GM19455 (cell line): Measurements from ENCODE around the gene TCEANC2.
"Not testable (repeated sequence)": the region's sequence is repeated elsewhere in the genome, so short reads cannot be mapped to it uniquely, and the experiment has no call there.

Experiments
- ATAC-seq: cut with Tn5 transposase; IDR thresholded peaks from one replicate; pipeline ENCODE4 v1.9.1; 2021; ENCODE audit not compliant: unreplicated experiment

TCEANC2 gene

DNA sequence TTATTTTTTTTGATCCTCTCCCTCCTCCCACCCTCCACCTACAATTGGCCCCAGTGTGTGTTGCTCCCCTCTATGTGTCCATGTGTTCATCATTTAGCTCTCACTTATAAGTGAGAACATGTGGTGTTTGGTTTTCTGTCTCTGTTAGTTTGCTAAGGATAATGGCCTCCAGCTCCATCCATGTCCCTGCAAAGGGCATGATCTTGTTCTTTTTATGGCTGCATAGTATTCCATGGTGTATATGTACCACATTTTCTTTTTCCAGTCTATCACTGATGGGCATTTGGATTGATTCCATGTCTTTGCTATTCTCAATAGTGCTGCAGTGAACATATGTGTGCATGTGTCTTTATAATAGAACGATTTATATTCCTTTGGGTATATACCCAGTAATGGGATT, 28.6 kb upstream of the TCEANC2 start:
- not testable (repeated sequence) for ATAC-seq

- no peak for ATAC-seq
These were observed 25.6 kb upstream of the TCEANC2 start for GRCh38 chr1:54027848-54028247.

GRCh38 chr1:54028306-54029251, 24.8 kb upstream of the TCEANC2 start:
- ATAC-seq: no peak

DNA sequence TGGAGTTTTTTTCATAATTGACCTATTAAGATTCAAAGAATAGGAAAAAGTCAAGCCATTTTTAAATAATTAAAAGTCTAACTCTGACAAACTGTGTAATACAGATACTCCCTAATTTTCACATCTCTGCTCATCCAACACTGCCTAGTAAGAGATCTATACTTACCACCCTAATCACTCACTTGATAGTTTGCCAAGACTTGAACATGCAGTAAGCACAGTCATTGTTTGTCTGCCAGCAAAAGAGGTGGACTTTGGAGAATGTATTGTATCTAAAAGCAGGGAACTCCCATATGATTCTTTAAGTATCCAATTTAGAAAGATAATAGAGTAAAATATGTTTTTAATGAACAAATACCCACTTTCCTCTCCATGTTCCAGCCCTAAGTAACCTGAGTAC, 15.9 kb upstream of the TCEANC2 start:
- no peak for ATAC-seq

DNA sequence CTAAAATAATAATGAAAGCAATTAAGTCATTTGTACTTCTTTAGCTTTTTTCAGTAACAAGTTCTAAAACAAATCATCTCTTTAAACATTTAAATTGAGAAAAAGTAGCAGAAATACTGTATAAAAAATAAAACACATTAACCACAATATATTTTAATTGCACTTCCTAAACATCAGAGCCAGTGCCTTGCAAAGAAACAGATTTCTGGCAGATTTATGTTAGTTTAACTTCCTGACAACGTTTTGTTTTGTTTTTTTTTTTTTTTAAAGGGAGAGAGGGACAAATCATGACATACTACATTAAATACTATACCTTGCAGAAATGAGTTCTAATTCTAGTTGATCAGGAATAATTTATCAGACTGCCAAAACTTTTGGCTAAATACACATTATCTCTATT, 11.6 kb upstream of the TCEANC2 start:
- no peak for ATAC-seq

GRCh38 chr1:54045496-54045895, 7.9 kb upstream of the TCEANC2 start:
- no peak for ATAC-seq

DNA sequence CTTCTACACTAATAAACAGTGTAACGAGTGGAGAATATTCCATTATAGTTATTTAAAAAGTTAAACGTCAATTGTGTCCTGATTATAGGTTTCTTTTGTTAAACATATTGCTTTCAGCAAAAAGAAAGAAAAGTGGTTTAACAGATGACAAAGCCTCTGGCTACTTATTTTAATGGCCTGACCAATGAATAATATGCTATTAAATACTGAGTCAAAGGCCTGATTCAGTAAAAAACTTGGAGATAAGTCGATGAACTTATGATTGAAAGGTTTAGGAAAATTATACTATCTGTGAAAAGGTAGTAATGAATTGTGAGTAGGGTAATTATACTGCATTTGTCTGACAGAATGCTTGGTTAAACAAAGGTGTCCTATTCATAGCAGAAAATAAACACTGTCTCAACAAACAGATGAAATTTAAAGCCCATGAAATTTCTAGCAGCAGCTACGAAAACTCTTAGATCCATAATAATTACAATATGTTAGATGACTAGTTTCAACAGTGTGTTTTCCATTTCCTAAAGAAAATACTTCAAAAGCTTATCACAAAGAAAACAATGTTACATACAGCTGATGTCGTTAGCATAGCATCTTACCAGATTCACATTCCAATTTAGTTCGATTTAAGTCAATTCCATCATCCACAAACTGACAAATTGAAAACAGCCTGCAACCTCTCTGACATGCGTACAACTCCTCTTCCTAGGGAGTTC, 6.6 kb upstream of the TCEANC2 start:
- no peak for ATAC-seq

DNA sequence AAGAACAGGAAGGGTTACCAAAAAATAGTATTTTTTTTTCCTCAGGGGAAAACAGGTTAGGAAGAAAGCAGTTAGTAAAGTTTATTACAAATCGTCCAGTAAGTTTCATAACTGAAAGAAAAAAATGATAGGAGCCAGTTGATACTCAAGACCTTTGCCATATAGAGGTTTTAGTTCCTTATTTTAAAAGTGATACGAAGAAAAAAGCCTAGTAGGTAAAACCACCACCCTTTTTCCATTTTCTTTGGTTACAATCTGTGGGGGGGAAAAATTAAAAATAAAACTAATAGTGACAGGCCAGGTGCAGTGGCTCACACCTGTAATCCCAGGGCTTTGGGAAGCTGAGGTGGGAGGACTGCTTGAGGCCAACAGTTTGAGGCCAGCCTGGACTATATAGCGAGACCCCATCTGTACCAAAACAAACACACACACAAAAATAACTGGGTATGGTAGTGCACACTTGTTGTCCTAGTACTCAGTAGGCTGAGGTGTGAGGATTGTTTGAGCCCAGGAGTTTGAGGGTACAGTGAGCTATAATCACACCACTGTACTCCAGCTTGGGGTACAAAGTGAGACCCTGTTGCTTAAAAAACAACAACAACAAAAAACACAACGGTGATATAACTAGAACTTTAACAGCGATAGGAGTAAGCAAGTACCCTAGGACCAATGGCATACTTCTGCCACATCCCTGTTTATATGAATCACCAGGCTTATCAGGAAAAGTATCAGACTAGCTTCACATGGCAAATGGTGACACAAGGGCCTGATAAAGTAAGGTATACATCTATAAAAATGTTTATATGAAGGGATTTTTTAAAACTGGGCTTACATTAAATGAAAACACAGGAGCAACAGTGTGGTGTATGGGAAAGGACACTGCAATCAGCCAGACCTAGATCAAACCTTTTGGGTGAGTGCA, 5.8 kb upstream of the TCEANC2 start:
- ATAC-seq: peak; percentile 53

DNA sequence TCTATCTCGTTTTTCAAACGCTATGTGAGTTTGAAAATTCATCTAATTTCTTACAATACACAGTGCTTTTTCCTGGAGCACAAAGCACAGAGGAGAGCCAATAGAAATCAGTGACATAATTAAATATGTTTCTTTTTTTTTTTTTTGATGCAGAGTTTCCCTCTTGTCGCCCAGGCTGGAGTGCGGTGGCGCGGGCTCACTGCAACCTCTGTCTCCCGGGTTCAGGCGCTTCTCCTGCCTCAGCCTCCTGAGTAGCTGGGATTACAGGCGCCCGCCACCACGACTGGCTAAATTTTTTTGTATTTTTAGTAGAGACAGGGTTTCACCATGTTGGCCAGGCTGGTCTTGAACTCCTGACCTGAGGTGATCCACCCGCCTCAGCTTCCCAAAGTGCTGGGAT, 3.0 kb upstream of the TCEANC2 start:
- ATAC-seq: not testable (repeated sequence)

- ATAC-seq: no peak
These were observed 1.4 kb upstream of the TCEANC2 start for GRCh38 chr1:54051933-54052430.

- peak; percentile 31 for ATAC-seq
These were observed 926 bp upstream of the TCEANC2 start for GRCh38 chr1:54052431-54052933.

GRCh38 chr1:54053745-54054437, 483 bp downstream of the TCEANC2 start:
- ATAC-seq: no peak

GRCh38 chr1:54054438-54054749, 986 bp downstream of the TCEANC2 start:
- ATAC-seq: no peak

DNA sequence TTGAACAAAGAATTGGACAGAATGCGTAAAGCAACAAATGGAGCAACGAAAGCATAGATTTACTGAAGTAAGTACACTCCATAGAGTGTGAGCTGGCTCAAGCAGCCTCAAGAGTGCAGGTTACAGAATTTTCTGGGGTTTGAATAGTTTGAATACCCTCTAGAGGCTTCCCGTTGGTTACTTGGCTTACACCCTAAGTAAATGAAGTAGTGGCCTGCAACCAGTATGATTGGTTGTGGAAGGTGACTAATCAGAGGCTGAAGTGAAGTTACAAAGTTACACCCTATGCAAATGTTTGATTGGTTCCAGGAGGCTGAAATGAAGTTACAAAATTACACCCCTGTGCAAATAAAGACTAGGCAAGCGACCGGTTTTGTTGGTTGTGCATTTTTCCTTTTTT, 10.9 kb downstream of the TCEANC2 start:
- no peak for ATAC-seq

- no peak for ATAC-seq
These were observed 16.4 kb downstream of the TCEANC2 start for GRCh38 chr1:54069791-54070170.

DNA sequence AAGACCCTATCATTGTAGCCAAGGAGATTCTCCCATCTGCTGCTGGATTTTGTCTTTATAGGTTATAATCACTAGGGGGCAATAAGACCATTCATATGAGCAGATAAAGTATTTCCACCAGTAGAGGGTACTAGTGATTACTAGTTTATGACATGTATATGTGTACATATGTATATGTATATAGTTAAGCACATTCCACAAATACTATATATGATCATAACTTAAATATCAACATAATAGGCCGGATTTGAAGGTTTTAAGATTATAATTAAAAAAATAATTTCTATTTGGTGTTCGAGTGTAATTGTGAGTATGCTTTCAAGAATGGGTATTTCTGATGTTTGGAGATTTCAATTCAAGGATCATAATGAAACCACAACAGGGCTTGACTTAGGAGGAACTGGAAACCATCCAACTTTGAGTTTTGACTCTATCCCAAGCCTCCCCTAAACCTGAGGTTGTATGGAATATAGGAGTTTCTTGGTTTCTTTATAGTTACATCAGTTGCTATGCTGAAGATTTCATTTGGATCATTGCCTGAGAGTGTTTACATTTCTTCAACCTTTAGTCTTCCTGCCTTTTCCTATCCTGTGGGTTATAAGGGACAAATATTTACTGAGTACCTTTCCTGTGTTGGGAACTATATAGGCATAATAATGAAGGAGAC, 16.9 kb downstream of the TCEANC2 start:
- ATAC-seq: no peak

GRCh38 chr1:54077359-54077758, 24.0 kb downstream of the TCEANC2 start:
- no peak for ATAC-seq

DNA sequence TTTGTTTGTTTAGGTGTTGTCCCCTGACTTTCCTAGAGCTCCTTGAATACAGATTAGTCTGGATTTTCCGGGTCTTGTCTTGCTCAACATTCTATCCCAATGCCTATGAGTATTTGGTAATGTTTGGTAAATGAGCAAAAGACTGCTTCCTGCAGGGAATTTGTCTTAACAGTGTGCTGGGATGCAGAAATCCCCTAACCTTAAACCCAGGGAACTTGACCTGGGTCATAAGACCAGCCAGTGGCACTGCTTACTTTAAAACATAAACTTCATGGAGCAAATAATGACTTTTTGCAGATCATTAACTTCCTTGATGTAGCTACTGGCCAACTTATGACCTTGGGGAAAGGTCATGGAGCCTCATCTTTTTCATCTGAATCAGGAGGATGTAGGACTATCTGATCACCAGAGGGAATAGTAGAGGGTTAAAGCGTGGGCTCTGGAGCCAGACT, 27.2 kb downstream of the TCEANC2 start:
- ATAC-seq: no peak
